GM10266 (cell line): ENCODE measurements around the gene CD96.

ENCODE experiments used
- DNase-seq: peaks from one replicate; pipeline ENCODE4 v3.0.0; 2012; ENCODE audit errors: extremely low spot score
- TF ChIP-seq, protein P1 (sequence below): IDR thresholded peaks from 2 replicates; pipeline ENCODE4 v1.5.1; 2012; ENCODE audit warnings: mild to moderate bottlenecking, low read depth; ENCODE audit not compliant: control insufficient read depth, insufficient read depth; ENCODE audit errors: missing control alignments

Gene CD96

DNA sequence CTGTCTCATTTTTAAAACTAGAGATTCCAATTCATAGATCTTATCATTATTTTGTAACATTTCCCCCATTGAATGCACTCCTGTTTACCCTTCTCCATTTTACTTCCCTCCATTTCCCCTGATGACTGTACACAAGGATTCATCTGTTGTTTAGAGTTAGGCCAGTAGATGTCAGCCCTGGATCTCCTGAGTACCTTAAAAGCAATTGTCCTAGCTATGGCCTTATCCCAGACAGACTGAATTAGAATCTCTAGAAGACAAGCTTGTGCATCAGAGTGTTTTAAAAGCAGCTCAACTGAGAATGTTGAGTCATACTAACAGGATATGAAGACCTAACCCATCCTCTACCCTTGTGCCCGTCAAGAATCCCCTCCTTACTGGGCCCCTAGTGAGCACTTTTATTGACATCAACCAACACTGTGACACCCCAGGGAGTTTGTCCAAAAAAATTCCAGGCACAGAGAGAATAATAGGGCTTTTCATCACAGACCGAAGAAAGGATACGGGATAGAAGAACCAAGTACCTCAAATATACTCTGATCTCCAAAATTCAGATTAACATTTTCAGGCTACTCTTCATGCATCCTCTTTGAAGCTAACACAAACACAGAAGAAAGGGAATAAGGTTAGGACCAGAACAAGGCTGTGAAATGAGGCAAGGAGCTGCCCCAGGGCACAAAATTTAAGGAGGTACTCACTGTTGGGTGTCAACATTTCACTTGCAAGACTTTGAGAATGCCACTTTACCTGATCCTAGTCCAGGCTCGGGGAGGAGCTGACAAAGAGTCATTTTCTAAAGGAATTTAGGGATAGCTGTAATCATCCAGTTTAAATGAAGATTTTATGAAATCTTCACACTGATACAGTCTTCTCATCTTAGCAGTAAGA, 36.0 kb downstream of the CD96 start:
- TF ChIP-seq, protein P1, sequence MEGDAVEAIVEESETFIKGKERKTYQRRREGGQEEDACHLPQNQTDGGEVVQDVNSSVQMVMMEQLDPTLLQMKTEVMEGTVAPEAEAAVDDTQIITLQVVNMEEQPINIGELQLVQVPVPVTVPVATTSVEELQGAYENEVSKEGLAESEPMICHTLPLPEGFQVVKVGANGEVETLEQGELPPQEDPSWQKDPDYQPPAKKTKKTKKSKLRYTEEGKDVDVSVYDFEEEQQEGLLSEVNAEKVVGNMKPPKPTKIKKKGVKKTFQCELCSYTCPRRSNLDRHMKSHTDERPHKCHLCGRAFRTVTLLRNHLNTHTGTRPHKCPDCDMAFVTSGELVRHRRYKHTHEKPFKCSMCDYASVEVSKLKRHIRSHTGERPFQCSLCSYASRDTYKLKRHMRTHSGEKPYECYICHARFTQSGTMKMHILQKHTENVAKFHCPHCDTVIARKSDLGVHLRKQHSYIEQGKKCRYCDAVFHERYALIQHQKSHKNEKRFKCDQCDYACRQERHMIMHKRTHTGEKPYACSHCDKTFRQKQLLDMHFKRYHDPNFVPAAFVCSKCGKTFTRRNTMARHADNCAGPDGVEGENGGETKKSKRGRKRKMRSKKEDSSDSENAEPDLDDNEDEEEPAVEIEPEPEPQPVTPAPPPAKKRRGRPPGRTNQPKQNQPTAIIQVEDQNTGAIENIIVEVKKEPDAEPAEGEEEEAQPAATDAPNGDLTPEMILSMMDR = peak; percentile 53
- peak; percentile 50 for DNase-seq

GRCh38 chr3:111578867-111579266, 36.9 kb downstream of the CD96 start:
- TF ChIP-seq, protein P1 = no peak

DNA sequence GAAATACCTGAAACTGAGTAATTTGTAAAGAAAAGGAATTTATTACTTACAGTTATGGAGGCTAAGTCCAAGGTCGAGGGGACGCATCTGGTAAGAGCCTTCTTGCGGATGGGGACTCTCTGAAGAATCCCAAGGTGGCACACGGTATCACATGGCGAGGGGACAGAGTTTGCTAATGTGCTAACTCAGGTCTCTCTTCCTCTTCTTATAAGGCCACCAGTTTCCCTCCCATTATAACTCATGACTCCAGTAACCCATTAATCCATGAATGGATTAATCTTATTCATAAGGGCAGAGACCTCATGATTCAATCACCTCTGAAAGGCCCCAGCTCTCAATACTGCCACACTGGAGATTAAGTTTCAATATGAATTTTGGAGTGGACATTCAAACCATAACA, 37.5 kb downstream of the CD96 start:
- TF ChIP-seq, protein P1 = no peak

More at GRCh38 chr3:111578867-111579266, 36.9 kb downstream of the CD96 start:
- no peak for DNase-seq

DNA sequence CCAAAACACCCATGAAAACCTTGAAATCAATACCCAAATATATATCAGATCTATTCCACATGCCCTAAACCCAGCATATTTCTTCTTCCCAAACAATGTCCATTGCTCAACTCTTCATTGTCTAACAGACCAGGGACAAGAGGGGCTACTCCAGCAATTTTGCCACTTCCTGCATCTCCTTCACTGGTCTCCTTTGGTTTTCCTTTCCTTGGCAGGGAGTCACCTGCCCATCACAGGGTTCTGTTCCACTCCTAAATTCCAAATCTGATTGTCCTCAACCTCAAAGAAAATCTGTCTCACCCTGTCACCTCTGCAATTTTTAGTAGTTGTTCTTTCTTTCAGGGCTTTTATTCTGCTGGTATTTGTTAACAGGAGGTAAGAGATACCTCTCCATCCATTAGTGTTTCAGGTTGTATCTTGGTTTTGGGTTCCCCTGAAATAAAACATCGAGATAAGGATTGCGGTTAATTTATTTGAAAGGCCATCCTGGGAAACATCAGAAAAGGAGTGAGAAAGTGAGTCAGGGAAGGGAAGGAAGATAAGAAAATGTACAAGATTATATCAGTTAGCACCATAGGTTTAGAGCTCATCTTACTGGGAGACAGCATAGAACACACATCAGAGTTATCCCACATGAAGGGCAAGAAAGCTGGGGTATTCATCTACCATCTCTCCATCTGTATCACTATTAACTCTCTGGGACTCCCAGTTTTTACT, 39.6 kb downstream of the CD96 start:
- TF ChIP-seq, protein P1 = no peak
- DNase-seq = no peak

More for the DNA sequence above, 37.5 kb downstream of the CD96 start:
- DNase-seq = no peak

DNA sequence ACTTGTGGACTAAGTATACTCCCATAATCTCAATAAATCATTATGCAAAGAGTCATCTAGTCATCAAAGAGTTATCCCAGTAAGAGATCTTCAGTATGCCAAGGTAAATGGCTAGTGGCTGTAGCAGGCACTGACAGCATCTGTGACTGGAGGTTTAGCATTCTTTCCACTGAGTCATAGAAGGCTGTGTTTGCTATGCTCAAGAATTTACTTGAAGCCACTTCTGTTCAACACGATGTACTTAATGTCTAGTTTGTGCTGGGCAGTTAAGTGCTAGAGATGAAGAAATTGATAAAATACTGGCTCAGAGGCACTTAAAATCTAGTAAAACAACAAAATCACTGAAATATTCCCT, 40.1 kb downstream of the CD96 start:
- DNase-seq = no peak
- TF ChIP-seq, protein P1 = no peak

- TF ChIP-seq, protein P1 = no peak
- DNase-seq = no peak
These were observed 42.7 kb downstream of the CD96 start for GRCh38 chr3:111584744-111585143.

DNA sequence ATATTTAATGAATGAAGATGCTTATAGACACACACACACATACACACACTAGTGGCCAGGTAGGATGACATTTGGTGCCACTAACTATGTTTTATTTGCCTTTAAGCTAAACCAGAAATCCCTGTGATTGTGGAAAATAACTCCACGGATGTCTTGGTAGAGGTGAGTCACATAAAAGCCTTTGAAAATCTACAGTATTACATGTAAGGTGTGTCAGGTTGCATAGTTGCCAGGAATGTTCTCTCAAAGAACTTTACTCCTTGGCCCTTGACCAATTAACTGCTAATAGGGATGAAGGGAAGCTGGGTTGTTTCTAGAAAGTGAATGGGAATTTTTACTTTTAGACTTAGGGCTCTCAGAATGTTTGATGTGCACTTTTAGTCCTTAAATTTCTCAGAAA, 43.2 kb downstream of the CD96 start:
- TF ChIP-seq, protein P1 = no peak
- DNase-seq = no peak
